SU-DHL-6 (cell line): ENCODE data around the gene REEP5.

Source experiments
- CTCF ChIP-seq: fragments of 200-600 bp; sonication (generic); IDR thresholded peaks from one replicate; pipeline ENCODE4 v1.5.1; 2017; ENCODE audit warnings: antibody characterized with exemption, mild to moderate bottlenecking, low read length, moderate library complexity; ENCODE audit not compliant: insufficient read depth, poor library complexity, severe bottlenecking
- EZH2phosphoT487 ChIP-seq: fragments of 200-600 bp; sonication (generic), shearing (Covaris generic); conservative IDR thresholded peaks from 2 replicates; pipeline ENCODE4 v1.6.1; 2018; ENCODE audit warnings: mild to moderate bottlenecking, antibody characterized with exemption, low read length, moderate library complexity, mixed read lengths

GRCh38 chr5:112923148-112923917 lies 1.3 kb upstream of the REEP5 start:
- TF ChIP-seq CTCF (no peak), EZH2phosphoT487 (no peak)
